Activated naive CD4-positive, alpha-beta T cell treated with anti-CD3 and anti-CD28 coated beads, Interleukin-2, amount 50 U/mL, for 24 hours (primary cell): ENCODE measurements around the gene MARK2.

Experiments
- H3K27ac Mint-ChIP-seq: one replicate; pipeline ENCODE4 v1.8.0; 2021; ENCODE audit warnings: mild to moderate bottlenecking, mixed read lengths
- H3K27me3 Mint-ChIP-seq: one replicate; pipeline ENCODE4 v1.8.0; 2021; ENCODE audit warnings: mixed read lengths
- H3K36me3 Mint-ChIP-seq: one replicate; pipeline ENCODE4 v1.8.0; 2021; ENCODE audit warnings: mixed read lengths
- H3K4me1 Mint-ChIP-seq: one replicate; pipeline ENCODE4 v1.8.0; 2021; ENCODE audit warnings: mixed read lengths
- H3K4me3 Mint-ChIP-seq: one replicate; pipeline ENCODE4 v1.8.0; 2021; ENCODE audit warnings: mild to moderate bottlenecking, mixed read lengths
- H3K9me3 Mint-ChIP-seq: one replicate; pipeline ENCODE4 v1.8.0; 2021; ENCODE audit warnings: mixed read lengths

The MARK2 gene

DNA sequence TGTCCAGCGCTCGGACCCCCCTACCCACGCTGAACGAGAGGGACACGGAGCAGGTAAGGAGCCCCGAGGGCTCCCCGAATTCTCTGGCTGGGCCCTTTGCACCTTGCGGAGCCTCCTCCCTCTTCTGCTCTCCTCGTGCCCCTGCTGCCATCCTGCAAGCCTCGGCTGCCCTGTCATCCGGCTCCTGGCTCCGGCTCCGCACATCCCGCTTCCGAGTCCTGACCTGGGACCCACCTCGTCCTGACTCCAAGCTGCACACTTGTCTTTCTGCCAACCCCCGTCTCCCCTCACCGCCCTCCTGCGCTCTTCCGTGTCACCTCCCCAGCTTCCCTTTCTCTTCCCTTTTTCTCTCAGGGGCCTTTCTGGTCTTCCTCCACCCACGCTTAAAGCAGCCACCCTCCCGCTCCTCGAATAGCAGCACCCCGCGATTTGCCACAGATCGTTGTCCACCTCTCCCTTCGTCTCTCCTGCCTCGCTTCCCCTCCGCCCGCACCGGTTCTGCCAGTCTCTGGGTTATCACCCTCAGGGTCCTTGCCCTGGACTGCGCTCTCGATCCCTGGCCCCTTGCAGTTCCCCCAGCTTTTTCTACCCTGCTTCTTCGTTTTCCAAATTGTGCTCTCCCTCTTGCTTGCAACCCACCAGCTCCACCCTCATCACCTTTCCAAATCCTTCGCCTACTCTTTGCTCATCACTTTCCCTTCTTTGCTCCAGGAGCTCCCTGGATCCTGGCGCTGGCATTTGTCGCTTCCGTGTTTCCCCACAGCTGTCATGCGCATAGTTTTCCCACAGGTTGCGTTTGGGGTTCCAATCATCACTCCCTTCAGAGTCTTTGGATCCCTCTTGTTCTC, 822 bp downstream of the MARK2 start:
- no peaks in the 10 kb centered on the region for H3K9me3 Mint-ChIP-seq

GRCh38 chr11:63840356-63841060, 1.6 kb downstream of the MARK2 start:
- Mint-ChIP-seq H3K4me1 (peaks cover 74% of the 10 kb centered on the region), H3K9me3 (no peaks in the 10 kb centered on the region), H3K27ac (peak overlapping the region; percentile 92)

More for the DNA sequence above, 822 bp downstream of the MARK2 start:
- Mint-ChIP-seq H3K36me3 (peaks cover 8% of the 10 kb centered on the region), H3K4me3 (peak overlapping the region; percentile 87), H3K4me1 (peaks cover 67% of the 10 kb centered on the region), H3K27me3 (no peaks in the 10 kb centered on the region), H3K27ac (peak overlapping the region; percentile 92)

DNA sequence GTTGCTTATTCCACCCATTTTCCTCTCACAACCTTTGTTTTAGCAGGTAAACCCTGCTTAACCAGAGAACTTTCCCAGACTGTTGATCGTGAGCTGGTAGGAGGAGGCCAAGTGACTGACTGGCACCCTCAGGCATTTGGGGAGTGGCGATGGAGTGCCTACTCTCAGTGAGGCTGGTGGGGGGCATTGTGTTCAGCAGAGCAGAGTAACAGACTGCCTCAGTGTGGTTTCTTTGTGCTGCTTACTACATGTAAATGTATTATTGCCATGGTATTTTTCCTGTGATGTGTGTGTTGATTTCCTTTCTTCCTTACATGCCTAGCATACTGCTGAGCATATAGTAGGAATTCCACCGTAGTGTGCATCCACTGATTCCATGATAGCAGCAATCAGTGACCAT, 2.6 kb downstream of the MARK2 start:
- H3K4me1 Mint-ChIP-seq = peaks cover 81% of the 10 kb centered on the region
- no peaks in the 10 kb centered on the region for H3K27me3 Mint-ChIP-seq
- peak overlapping the region; percentile 92 for H3K27ac Mint-ChIP-seq
- H3K9me3 Mint-ChIP-seq = no peaks in the 10 kb centered on the region
- H3K36me3 Mint-ChIP-seq = peaks cover 8% of the 10 kb centered on the region
- H3K4me3 Mint-ChIP-seq = peak overlapping the region; percentile 87

More at GRCh38 chr11:63840356-63841060, 1.6 kb downstream of the MARK2 start:
- Mint-ChIP-seq H3K36me3 (peaks cover 8% of the 10 kb centered on the region), H3K4me3 (peak overlapping the region; percentile 87), H3K27me3 (no peaks in the 10 kb centered on the region)

DNA sequence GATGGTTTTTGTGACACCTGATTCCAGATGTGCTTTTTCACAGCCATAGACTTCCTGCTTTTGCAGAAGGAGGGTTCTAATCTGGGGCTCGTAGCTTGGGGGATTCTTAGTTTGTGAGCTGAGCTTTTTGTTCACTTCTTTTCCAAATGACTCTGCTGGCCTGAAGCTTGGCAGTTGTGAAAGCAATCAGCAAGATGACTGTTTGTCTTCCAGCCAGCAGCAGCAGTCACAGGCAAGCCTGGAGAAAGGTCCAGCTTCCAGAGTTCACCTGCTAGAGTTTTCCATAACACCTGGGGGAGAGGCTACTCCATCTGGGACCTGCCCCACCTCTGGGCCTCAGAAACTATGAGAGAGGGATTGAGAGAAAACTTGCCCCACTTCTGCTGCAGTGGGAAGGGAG, 4.1 kb downstream of the MARK2 start:
- no peaks in the 10 kb centered on the region for H3K27me3 Mint-ChIP-seq
- H3K36me3 Mint-ChIP-seq = peaks cover 8% of the 10 kb centered on the region
- peak overlapping the region; percentile 68 for H3K4me3 Mint-ChIP-seq
- no peaks in the 10 kb centered on the region for H3K9me3 Mint-ChIP-seq
- H3K27ac Mint-ChIP-seq = peak overlapping the region; percentile 86
- H3K4me1 Mint-ChIP-seq = peaks cover 79% of the 10 kb centered on the region

GRCh38 chr11:63844836-63845235, 5.9 kb downstream of the MARK2 start:
- H3K27ac Mint-ChIP-seq = no peak overlapping the region
- no peak overlapping the region for H3K4me3 Mint-ChIP-seq
- peaks cover 8% of the 10 kb centered on the region for H3K36me3 Mint-ChIP-seq
- H3K9me3 Mint-ChIP-seq = no peaks in the 10 kb centered on the region
- H3K27me3 Mint-ChIP-seq = no peaks in the 10 kb centered on the region
- peaks cover 90% of the 10 kb centered on the region for H3K4me1 Mint-ChIP-seq

DNA sequence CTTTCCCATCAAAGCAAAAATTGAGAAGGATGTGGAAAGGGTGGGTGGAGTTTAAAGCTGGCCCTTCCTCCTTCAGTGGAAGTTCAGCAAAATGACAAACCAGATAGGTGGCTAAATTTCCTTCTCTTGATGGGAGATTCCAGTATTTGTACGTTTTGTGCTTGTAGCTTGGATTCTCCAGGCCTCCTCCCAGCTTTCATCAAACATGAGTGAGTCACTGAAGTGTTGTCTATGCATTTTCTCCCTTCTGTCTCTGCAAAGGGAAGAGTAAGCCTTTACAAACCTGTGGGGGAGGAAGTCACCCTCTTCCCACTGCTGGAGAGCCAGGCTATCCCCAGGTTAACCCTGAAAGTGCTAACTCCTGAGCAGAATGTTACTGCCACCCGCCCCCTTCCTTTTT, 6.4 kb downstream of the MARK2 start:
- no peaks in the 10 kb centered on the region for H3K9me3 Mint-ChIP-seq
- peaks cover 89% of the 10 kb centered on the region for H3K4me1 Mint-ChIP-seq
- H3K36me3 Mint-ChIP-seq = peaks cover 8% of the 10 kb centered on the region
- no peak overlapping the region for H3K4me3 Mint-ChIP-seq
- no peaks in the 10 kb centered on the region for H3K27me3 Mint-ChIP-seq
- no peak overlapping the region for H3K27ac Mint-ChIP-seq

DNA sequence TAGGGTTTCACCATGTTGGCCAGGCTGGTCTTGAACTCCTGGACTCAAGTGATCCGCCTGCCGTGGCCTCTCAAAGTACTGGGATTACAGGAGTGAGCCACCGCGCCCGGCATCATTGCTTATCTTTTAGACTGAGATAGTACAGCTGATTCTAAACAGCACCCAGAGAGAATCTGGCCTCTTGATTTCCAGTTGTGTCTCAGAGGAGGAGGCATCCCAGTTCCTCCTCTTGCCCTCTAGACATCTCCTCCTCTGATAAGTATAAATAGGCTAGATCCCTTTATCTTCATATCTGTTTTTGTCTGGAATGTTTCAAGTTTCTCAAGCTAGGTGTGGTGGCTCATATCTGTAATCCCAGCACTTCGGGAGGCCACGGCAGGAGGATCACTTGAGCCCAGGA, 7.0 kb downstream of the MARK2 start:
- H3K9me3 Mint-ChIP-seq = no peaks in the 10 kb centered on the region
- no peaks in the 10 kb centered on the region for H3K27me3 Mint-ChIP-seq
- peak overlapping the region; percentile 82 for H3K27ac Mint-ChIP-seq
- H3K4me3 Mint-ChIP-seq = no peak overlapping the region
- H3K4me1 Mint-ChIP-seq = peaks cover 89% of the 10 kb centered on the region
- peaks cover 8% of the 10 kb centered on the region for H3K36me3 Mint-ChIP-seq

- Mint-ChIP-seq H3K4me1 (peaks cover 89% of the 10 kb centered on the region), H3K36me3 (peaks cover 11% of the 10 kb centered on the region)
These were observed 8.0 kb downstream of the MARK2 start for GRCh38 chr11:63846897-63847296.

GRCh38 chr11:63847363-63847762, 8.5 kb downstream of the MARK2 start:
- Mint-ChIP-seq H3K9me3 (no peaks in the 10 kb centered on the region), H3K36me3 (peaks cover 11% of the 10 kb centered on the region), H3K27me3 (no peaks in the 10 kb centered on the region), H3K27ac (peak overlapping the region; percentile 46), H3K4me1 (peaks cover 89% of the 10 kb centered on the region), H3K4me3 (no peak overlapping the region)

More at GRCh38 chr11:63846897-63847296, 8.0 kb downstream of the MARK2 start:
- Mint-ChIP-seq H3K27ac (peak overlapping the region; percentile 39), H3K27me3 (no peaks in the 10 kb centered on the region), H3K9me3 (no peaks in the 10 kb centered on the region), H3K4me3 (no peak overlapping the region)

DNA sequence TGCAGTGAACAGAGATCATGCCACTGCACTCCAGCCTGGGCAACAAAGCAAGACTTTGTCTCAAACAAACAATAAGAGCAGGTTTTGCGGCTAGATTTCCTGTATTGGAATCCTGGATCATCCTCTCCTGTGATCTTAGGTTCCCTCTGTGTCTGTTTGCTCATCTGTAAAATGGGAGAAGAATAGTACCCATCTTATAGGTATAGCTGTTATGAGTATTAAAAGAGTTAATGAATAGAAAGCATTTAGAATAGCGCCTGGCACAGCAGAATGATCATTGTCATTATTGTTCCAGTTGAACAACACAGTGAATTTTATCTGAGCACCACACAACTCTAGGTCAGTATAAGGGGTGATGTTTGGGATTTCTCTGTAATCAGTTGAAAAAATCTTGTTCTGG, 10.8 kb downstream of the MARK2 start:
- Mint-ChIP-seq H3K36me3 (peaks cover 6% of the 10 kb centered on the region), H3K4me1 (peaks cover 78% of the 10 kb centered on the region), H3K9me3 (no peaks in the 10 kb centered on the region), H3K4me3 (peak overlapping the region; percentile 2), H3K27me3 (no peaks in the 10 kb centered on the region), H3K27ac (peak overlapping the region; percentile 4)

GRCh38 chr11:63850920-63851319, 12.0 kb downstream of the MARK2 start:
- Mint-ChIP-seq H3K27ac (peak overlapping the region; percentile 88), H3K9me3 (no peaks in the 10 kb centered on the region), H3K4me3 (peak overlapping the region; percentile 81), H3K36me3 (peaks cover 6% of the 10 kb centered on the region), H3K27me3 (no peaks in the 10 kb centered on the region), H3K4me1 (peaks cover 76% of the 10 kb centered on the region)

- H3K9me3 Mint-ChIP-seq = no peaks in the 10 kb centered on the region
- H3K4me1 Mint-ChIP-seq = peaks cover 78% of the 10 kb centered on the region
- H3K27me3 Mint-ChIP-seq = no peaks in the 10 kb centered on the region
- H3K27ac Mint-ChIP-seq = peak overlapping the region; percentile 88
- H3K4me3 Mint-ChIP-seq = peak overlapping the region; percentile 81
- H3K36me3 Mint-ChIP-seq = peaks cover 6% of the 10 kb centered on the region
These were observed 12.5 kb downstream of the MARK2 start for GRCh38 chr11:63851364-63851763.

DNA sequence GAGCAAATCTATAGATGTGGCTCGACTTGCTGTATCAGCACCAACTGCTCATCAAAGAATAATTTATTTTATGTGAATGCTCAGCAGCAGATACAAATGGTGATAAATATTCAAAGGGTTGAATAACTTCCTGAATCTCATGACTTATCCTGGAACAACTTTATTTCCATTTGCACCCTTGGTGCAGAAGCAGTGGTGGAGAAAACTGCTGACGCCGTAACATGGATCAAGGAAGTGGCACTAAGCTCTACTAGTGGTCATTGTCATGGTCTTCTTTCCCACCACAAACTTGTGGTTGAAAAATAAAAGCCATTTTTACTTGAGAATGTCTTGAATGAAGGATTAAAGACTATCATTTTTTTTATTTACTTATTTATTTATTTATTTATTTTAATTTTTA, 14.6 kb downstream of the MARK2 start:
- Mint-ChIP-seq H3K4me3 (no peak overlapping the region), H3K9me3 (no peaks in the 10 kb centered on the region), H3K27ac (no peak overlapping the region), H3K27me3 (no peaks in the 10 kb centered on the region), H3K36me3 (peaks cover 6% of the 10 kb centered on the region), H3K4me1 (peaks cover 73% of the 10 kb centered on the region)

GRCh38 chr11:63854696-63855095, 15.8 kb downstream of the MARK2 start:
- no peak overlapping the region for H3K4me3 Mint-ChIP-seq
- H3K27ac Mint-ChIP-seq = no peak overlapping the region
- H3K4me1 Mint-ChIP-seq = peaks cover 69% of the 10 kb centered on the region
- no peaks in the 10 kb centered on the region for H3K27me3 Mint-ChIP-seq
- peaks cover 6% of the 10 kb centered on the region for H3K36me3 Mint-ChIP-seq
- H3K9me3 Mint-ChIP-seq = no peaks in the 10 kb centered on the region

GRCh38 chr11:63855975-63856374, 17.1 kb downstream of the MARK2 start:
- Mint-ChIP-seq H3K36me3 (peaks cover 8% of the 10 kb centered on the region), H3K4me1 (peaks cover 60% of the 10 kb centered on the region), H3K9me3 (no peaks in the 10 kb centered on the region), H3K27me3 (no peaks in the 10 kb centered on the region), H3K27ac (no peak overlapping the region), H3K4me3 (no peak overlapping the region)
